ENCODE data around the gene TGFBR3.

- no peak for TF ChIP-seq POLR2A (IDR thresholded peaks at IDR 0.05; ENCODE audit: low read length)
- no peak for TF ChIP-seq GATA1 (IDR thresholded peaks at IDR 0.05; ENCODE audit: low read depth, low read length)
These were observed 149.0 kb downstream of the TGFBR3 start for GRCh38 chr1:91736715-91737615.

Data from erythroblast (primary cell).